Limb (tissue), 2 donors: ENCODE results near the gene CHD9NB.
"Not testable (repeated sequence)": the region's sequence is repeated elsewhere in the genome, so short reads cannot be mapped to it uniquely, and the experiment has no call there.

Experiments
- DNase-seq, 2 donors: peaks; one replicate each; pipeline ENCODE4 v3.0.0-alpha.2; 2016; ENCODE audit errors: extremely low spot score in 2 of 2

CHD9NB gene

GRCh38 chr16:53057658-53058057 lies 5.0 kb upstream of the CHD9NB start:
- DNase-seq: no peak

- DNase-seq: no peak
These were observed 3.7 kb upstream of the CHD9NB start for GRCh38 chr16:53056392-53056881.

- peak; percentile 58 for DNase-seq
These were observed 3.1 kb upstream of the CHD9NB start for GRCh38 chr16:53055541-53056391.

GRCh38 chr16:53054670-53055485 lies 2.2 kb upstream of the CHD9NB start, which contains the start of gene CHD9:
CHD9 (plus strand) TSS chr16:53054991; CDS start chr16:53156090, 101,099 bp downstream.
- peak; percentile 91 to 92 for DNase-seq

GRCh38 chr16:53053967-53054669 lies 1.4 kb upstream of the CHD9NB start:
- no peak for DNase-seq

- DNase-seq: not testable (repeated sequence)
These were observed 1.4 kb downstream of the CHD9NB start for GRCh38 chr16:53051255-53051654.

- no peak for DNase-seq
These were observed 4.4 kb downstream of the CHD9NB start for GRCh38 chr16:53048139-53048915.

GRCh38 chr16:53047515-53047914 lies 5.2 kb downstream of the CHD9NB start:
- DNase-seq: not testable (repeated sequence)

GRCh38 chr16:53045341-53046220 lies 7.1 kb downstream of the CHD9NB start:
- no peak for DNase-seq

- peak; percentile 58 to 64 for DNase-seq
These were observed 8.6 kb downstream of the CHD9NB start for GRCh38 chr16:53043986-53044601.

GRCh38 chr16:53043428-53043831 lies 9.3 kb downstream of the CHD9NB start:
- peak; percentile 51 to 54 for DNase-seq

- DNase-seq: no peak
These were observed 10.4 kb downstream of the CHD9NB start for GRCh38 chr16:53042235-53042701.

GRCh38 chr16:53041320-53042051 lies 11.2 kb downstream of the CHD9NB start:
- peak; percentile 87 to 90 for DNase-seq

GRCh38 chr16:53040788-53041187 lies 11.9 kb downstream of the CHD9NB start:
- no peak for DNase-seq

- not testable (repeated sequence) for DNase-seq
These were observed 16.0 kb downstream of the CHD9NB start for GRCh38 chr16:53036711-53037110.

- no peak for DNase-seq
These were observed 16.6 kb downstream of the CHD9NB start for GRCh38 chr16:53036066-53036465.

GRCh38 chr16:53035176-53035942 lies 17.3 kb downstream of the CHD9NB start:
- DNase-seq: no peak

- DNase-seq: no peak
These were observed 18.4 kb downstream of the CHD9NB start for GRCh38 chr16:53034306-53034705.
